ENCODE data around the gene NOS1AP. TPM values are rescaled to one million over a fixed set of nuclear protein-coding genes. Genes with fewer than 3 reads are reported as not detected.
A peak's percentile ranks its signal among the peaks of the same experiment; 100 is the strongest.

NOS1AP gene
- polyA plus RNA-seq, 1 of the 3 experiments (the other 2 are of a cell fraction), result 0.03 TPM

GRCh38 chr1:162305969-162306368 is 236.5 kb downstream of the NOS1AP start (continued):
- no peak for TF ChIP-seq MAX (IDR thresholded peaks at IDR 0.05; ENCODE audit: low read depth)

GRCh38 chr1:162310337-162310736 is 240.8 kb downstream of the NOS1AP start:
- H3K9me2 ChIP-seq, result no peaks in the 10 kb centered on the region
- no peak overlapping the region for H3K4me2 ChIP-seq
- H2AFZ ChIP-seq (ENCODE audit: low read depth), result no peak overlapping the region
- H3F3A ChIP-seq (replicated peaks; ENCODE audit: insufficient read depth), result no peaks in the 10 kb centered on the region
- ChIA-PET POLR2A (no interaction called here), CTCF (no interaction called here)
- H3K36me3 ChIP-seq (replicated peaks in 1 of 2; ENCODE audit: control insufficient read depth in 1 of 2, insufficient read depth in 2 of 2, low read length in 1 of 2), result no peaks in the 10 kb centered on the region
- peaks cover 0 to 16% of the 10 kb centered on the region in 2 experiments; a peak in 1 of 4 replicates for H3K4me1 ChIP-seq (ENCODE audit: control insufficient read depth in 1 of 2, insufficient read depth in 2 of 2, low read depth in 1 of 2, low read length in 1 of 2)
- no peak overlapping the region for H3K4me3 ChIP-seq (ENCODE audit: low read depth in 2 of 2, low read length in 1 of 2)
- H3K27me3 ChIP-seq (ENCODE audit: insufficient read depth), result no peaks in the 10 kb centered on the region
- no peaks in the 10 kb centered on the region for H3K9me3 ChIP-seq
- H3K9ac ChIP-seq, result no peak overlapping the region
- TF ChIP-seq FOXM1 (IDR thresholded peaks at IDR 0.05; ENCODE audit: low read depth) (no peak), EZH2phosphoT487 (IDR thresholded peaks at IDR 0.05; ENCODE audit: borderline replicate concordance, low read depth) (no peak), TEAD4 (IDR thresholded peaks at IDR 0.05; ENCODE audit: borderline replicate concordance, insufficient read depth) (no peak), RAD21 (IDR thresholded peaks at IDR 0.05; ENCODE audit: low read length) (no peak), PBX3 (IDR thresholded peaks at IDR 0.05) (no peak), NFIC (IDR thresholded peaks at IDR 0.05; ENCODE audit: borderline replicate concordance) (no peak)
- H4K20me1 ChIP-seq (ENCODE audit: insufficient read depth), result no peaks in the 10 kb centered on the region
- no peak overlapping the region for H3K27ac ChIP-seq (ENCODE audit: low read depth in 2 of 2, low read length in 1 of 2)
- 47% methylated on average over 4 of the region's 4 CpGs for WGBS (ENCODE audit: low lambda C conversion rate)
- no peaks in the 10 kb centered on the region for H3K79me2 ChIP-seq (ENCODE audit: insufficient read depth)
- DNase-seq, result no peak

GRCh38 chr1:162314206-162314605 is 244.7 kb downstream of the NOS1AP start:
- Histone ChIP-seq H3K4me1 (ENCODE audit: control insufficient read depth in 1 of 2, insufficient read depth in 2 of 2, low read depth in 1 of 2, low read length in 1 of 2) (peaks cover 0 to 16% of the 10 kb centered on the region in 2 experiments; a peak in 2 of 4 replicates), H3K9ac (no peak overlapping the region), H3F3A (replicated peaks; ENCODE audit: insufficient read depth) (no peaks in the 10 kb centered on the region), H4K20me1 (ENCODE audit: insufficient read depth) (no peaks in the 10 kb centered on the region), H3K4me3 (ENCODE audit: low read depth in 2 of 2, low read length in 1 of 2) (no peak overlapping the region), H2AFZ (ENCODE audit: low read depth) (no peak overlapping the region), H3K27me3 (ENCODE audit: insufficient read depth) (0 out of 2 replicates have a peak, but pooled peaks cover 9% of the 10 kb centered on the region), H3K36me3 (replicated peaks in 1 of 2; ENCODE audit: control insufficient read depth in 1 of 2, insufficient read depth in 2 of 2, low read length in 1 of 2) (no peaks in the 10 kb centered on the region), H3K27ac (ENCODE audit: low read depth in 2 of 2, low read length in 1 of 2) (no peak overlapping the region), H3K4me2 (no peak overlapping the region), H3K9me3 (no peaks in the 10 kb centered on the region), H3K79me2 (ENCODE audit: insufficient read depth) (no peaks in the 10 kb centered on the region), H3K9me2 (no peaks in the 10 kb centered on the region)
- ChIA-PET POLR2A (no interaction called here), CTCF (interaction anchor here (1.0 to 1.2 kb wide), 2 partner anchors 9 to 258 kb away, joined by 3 to 4 read pairs; no protein-coding TSS in a partner anchor)
- no peak for TF ChIP-seq FOSL2 (IDR thresholded peaks at IDR 0.05; ENCODE audit: borderline replicate concordance, low read depth)
- TF ChIP-seq RFX5 (IDR thresholded peaks at IDR 0.05; ENCODE audit: low read length), result peak; percentile 70
- WGBS (ENCODE audit: low lambda C conversion rate), result 54% methylated on average over 1 of the region's 1 CpG
- DNase-seq, result no peak

Measured in SK-N-SH (cell line).